ENCODE measurements around the gene RPL7A.
A peak's percentile ranks its signal among the peaks of the same experiment; 100 is the strongest.

Gene RPL7A

DNA sequence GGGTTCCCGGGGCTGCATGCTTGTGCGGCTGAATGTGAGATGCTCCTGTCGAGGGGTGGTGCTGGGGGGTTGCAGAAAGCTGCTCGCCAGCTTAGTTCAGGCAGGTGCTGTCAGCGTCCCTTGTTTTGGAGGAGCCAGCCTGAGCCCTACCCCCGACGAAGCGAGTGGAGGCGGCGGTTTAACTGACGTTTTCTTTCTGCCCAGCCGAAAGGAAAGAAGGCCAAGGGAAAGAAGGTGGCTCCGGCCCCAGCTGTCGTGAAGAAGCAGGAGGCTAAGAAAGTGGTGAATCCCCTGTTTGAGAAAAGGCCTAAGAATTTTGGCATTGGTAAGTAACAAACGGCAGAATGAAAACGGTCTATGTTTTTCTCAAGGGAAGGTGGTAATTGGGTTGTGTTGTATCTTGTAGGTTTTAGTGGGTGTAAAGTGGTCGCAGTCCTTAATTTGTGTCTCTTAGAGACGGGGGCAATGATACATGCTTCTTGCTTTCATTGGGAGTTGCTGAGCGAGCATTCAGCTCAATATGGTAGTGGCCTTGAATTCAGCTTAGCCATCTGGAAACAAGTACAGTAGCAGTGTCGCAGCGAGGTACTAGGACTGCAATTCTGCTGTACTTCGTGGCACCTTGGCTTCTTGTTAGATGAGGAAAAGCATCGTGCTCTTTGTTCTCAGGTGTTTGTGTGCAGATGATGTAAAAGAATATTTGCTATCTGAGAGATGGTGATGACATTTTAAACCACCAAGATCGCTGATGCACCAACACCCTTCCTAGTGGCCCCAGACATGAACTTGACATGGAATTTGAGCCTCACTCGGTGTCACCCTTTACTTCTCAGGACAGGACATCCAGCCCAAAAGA is 928 bp downstream of the RPL7A start:
- DNase-seq (ENCODE audit: low read depth in 2 of 2) = no peak
- H3K4me3 ChIP-seq (replicated peaks in 1 of 2; ENCODE audit: low read depth in 2 of 2, low read length in 2 of 2) = peak overlapping the region; percentile 98 to 99
- TF ChIP-seq, protein P1, sequence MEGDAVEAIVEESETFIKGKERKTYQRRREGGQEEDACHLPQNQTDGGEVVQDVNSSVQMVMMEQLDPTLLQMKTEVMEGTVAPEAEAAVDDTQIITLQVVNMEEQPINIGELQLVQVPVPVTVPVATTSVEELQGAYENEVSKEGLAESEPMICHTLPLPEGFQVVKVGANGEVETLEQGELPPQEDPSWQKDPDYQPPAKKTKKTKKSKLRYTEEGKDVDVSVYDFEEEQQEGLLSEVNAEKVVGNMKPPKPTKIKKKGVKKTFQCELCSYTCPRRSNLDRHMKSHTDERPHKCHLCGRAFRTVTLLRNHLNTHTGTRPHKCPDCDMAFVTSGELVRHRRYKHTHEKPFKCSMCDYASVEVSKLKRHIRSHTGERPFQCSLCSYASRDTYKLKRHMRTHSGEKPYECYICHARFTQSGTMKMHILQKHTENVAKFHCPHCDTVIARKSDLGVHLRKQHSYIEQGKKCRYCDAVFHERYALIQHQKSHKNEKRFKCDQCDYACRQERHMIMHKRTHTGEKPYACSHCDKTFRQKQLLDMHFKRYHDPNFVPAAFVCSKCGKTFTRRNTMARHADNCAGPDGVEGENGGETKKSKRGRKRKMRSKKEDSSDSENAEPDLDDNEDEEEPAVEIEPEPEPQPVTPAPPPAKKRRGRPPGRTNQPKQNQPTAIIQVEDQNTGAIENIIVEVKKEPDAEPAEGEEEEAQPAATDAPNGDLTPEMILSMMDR (IDR thresholded peaks at IDR 0.05; ENCODE audit: low read depth, low read length) = no peak

DNA sequence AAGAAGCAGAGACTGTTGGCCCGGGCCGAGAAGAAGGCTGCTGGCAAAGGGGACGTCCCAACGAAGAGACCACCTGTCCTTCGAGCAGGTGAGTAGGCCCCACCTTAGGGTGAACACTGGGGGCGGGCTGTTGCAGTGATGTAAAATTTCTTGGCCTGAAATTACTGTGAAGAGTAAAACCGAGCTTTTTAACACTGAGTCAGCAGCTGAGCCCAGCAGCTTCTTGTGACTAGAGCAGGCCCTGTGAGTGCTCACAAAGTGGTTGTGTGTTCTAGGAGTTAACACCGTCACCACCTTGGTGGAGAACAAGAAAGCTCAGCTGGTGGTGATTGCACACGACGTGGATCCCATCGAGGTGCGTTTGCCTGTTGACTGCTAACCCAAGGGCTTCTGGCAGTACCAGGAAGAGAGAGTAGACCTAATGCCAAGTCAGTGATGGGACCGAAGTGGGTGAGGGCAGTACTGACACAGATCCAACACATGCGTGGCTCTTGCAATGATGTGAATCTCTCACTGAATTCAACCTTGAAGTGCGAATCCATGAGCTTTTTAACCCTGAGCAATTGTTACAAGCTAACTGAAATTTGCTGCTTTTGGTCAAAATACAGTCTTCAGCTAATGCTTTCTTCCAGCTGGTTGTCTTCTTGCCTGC is 2.1 kb downstream of the RPL7A start:
- peak overlapping the region in 1 of 2 donors; percentile 99 for H3K4me3 ChIP-seq (replicated peaks in 1 of 2; ENCODE audit: low read depth in 2 of 2, low read length in 2 of 2)

DNA sequence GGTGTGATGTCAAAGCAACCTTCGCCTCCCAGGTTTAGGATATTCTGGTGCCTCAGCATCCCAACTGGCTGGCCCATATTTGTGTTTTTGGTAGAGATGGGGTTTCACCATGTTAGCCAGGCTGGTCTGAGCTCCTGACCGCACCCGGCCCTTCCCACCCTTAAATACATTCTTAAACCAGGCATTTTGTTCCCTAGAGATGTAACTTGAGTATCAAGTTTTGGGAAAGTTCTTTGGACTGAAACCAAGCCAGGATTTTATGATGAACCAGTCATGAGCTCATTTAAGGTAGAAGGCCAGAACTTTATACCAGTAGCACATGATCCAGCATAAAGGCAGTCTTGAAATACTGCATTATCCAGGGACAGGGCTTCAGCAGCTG is 3.5 kb downstream of the RPL7A start:
- DNase-seq (ENCODE audit: low read depth in 2 of 2) = peak in 1 of 2 donors; percentile 16
- no peak overlapping the region for H3K4me3 ChIP-seq (replicated peaks in 1 of 2; ENCODE audit: low read depth in 2 of 2, low read length in 2 of 2)
- TF ChIP-seq, protein P1 (IDR thresholded peaks at IDR 0.05; ENCODE audit: low read depth, low read length) = no peak

More for the DNA sequence above, 2.1 kb downstream of the RPL7A start:
- DNase-seq (ENCODE audit: low read depth in 2 of 2) = no peak
- TF ChIP-seq, protein P1 (IDR thresholded peaks at IDR 0.05; ENCODE audit: low read depth, low read length) = no peak

DNA sequence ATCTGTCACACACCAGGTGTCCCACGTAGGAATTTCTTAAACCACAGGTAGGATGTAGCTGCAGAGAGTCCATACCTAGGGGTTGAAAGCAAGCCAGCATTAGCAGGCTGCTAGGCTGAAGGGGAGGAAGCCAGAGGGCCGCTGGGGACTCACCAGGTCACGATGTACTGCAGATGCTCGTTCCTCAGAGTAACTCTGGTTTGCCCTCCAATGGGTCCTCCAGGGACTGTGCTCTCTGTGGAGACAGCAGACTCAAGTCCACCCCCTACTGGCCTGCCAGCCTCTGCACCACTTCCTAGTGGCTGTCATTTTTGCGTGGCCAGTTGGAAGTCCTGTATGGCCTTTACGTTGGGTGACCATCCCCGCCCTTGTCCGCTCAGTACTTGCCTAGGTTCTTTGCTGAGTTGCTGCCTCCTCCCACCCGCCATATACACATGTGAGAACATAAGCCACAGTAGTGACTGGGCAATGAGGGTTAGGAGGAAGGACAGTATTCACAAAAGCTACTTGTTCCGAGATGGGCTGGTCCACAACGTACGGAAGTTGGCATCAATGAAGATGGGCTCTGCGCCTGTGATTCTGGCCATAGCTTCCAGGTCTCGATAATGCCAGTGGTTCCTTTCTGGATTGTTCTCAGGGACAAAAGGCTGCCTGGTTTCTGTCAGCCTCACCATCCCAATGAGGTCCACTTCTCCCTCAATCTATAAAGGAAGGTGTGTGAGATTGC is 4.1 kb downstream of the RPL7A start:
- no peak overlapping the region for H3K4me3 ChIP-seq (replicated peaks in 1 of 2; ENCODE audit: low read depth in 2 of 2, low read length in 2 of 2)
- DNase-seq (ENCODE audit: low read depth in 2 of 2) = peak; percentile 70 to 81
- TF ChIP-seq, protein P1 (IDR thresholded peaks at IDR 0.05; ENCODE audit: low read depth, low read length) = peak; percentile 78

DNA sequence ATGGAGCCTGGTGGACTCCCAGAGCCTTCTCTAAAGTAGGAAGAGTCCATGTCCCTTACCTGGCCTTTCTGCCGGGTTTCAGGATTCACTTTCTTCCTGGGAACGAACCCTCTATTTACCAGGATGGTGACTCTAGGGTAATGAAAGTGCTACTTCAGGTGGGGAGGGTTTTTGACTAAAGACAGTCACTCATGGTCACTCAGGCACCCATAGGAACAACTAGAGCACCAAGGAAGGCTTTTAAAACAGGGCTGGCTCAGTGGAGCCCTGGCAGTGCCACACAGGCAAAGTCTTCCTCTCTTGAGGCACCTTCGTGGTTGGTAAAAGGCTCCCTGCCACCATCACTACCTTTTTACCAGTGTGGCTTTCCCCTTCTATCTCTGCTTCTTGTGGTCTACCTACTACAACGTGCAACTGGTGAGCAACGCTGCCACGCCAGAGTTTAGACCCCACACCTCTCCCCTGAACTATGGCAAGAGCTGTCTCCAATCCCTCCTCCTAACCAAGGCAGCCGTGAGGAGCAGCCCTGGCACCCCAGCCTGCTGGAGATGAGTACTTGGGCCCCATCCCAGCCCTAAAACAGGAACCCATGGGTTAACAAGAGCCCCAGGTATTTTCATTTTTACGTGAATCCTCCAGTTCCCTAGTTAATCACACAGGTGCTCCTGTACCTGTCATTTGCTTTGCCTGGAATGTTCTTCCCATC is 4.8 kb downstream of the RPL7A start:
- H3K4me3 ChIP-seq (replicated peaks in 1 of 2; ENCODE audit: low read depth in 2 of 2, low read length in 2 of 2) = no peak overlapping the region
- TF ChIP-seq, protein P1 (IDR thresholded peaks at IDR 0.05; ENCODE audit: low read depth, low read length) = no peak
- no peak for DNase-seq (ENCODE audit: low read depth in 2 of 2)

DNA sequence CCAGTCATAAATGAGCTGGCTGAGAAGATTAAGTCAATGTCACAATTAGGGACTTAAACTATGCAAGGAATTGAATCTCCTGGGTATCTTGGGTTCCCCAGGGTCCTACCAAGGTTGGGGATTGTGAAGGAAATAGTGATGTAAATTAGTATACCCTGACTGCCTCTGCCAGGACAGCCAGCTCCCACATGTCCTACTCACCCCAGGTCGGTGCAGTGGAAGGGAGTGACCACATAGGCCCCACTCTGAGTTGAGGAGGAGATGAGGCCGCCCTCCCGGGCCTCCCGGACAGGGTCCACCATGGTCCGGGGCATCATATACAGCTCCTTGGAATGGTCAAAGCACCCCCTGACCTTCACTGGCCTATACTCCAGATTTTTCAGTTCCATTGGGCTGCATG is 5.5 kb downstream of the RPL7A start:
- TF ChIP-seq, protein P1 (IDR thresholded peaks at IDR 0.05; ENCODE audit: low read depth, low read length) = no peak
- no peak for DNase-seq (ENCODE audit: low read depth in 2 of 2)
- H3K4me3 ChIP-seq (replicated peaks in 1 of 2; ENCODE audit: low read depth in 2 of 2, low read length in 2 of 2) = no peak overlapping the region
